Brain pericyte (primary cell): ENCODE results near the gene ZDHHC21.
A peak's percentile ranks its signal among the peaks of the same experiment; 100 is the strongest.

Experiments
- DNase-seq: peaks from one replicate; pipeline ENCODE4 v3.0.0-alpha.2; 2012; ENCODE audit warnings: low read depth, low spot score

ZDHHC21 gene

GRCh38 chr9:14616188-14616982, 76.8 kb downstream of the ZDHHC21 start:
- DNase-seq, result no peak

- DNase-seq, result peak; percentile 16
These were observed 84.7 kb downstream of the ZDHHC21 start for GRCh38 chr9:14608540-14608939.

DNA sequence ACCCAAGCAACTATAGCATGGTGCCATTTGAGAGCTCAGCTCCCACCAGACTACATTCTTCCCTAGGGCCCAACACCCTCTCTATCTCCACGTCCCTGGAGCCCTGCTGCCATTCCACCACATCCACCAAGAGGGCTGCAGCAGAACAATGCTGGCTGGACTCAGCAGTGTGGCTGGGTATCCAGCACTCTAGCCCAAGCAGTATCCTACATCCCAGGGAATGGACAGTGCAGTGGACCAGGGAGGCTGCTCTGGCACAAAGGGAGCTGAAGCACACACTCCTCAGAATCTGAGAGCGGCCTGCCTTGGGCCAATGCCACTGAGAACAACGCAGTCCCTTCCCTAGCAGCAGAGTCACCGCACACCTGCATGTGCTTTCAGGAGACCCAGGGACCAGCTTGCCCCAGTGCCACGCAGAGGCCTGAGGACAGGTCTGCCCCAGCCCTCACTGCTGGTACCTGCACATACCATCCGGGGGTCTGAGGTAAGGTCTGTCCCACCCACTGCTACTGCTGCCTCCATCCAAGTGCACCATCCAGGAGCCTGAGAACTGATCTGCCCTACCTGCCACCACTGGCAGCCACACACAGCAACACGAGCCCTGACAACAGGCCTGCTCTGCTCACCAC, 95.9 kb downstream of the ZDHHC21 start:
- DNase-seq, result no peak

- no peak for DNase-seq
These were observed 99.8 kb downstream of the ZDHHC21 start for GRCh38 chr9:14593406-14593805.

- DNase-seq, result no peak
These were observed 101.8 kb downstream of the ZDHHC21 start for GRCh38 chr9:14591411-14591810.

DNA sequence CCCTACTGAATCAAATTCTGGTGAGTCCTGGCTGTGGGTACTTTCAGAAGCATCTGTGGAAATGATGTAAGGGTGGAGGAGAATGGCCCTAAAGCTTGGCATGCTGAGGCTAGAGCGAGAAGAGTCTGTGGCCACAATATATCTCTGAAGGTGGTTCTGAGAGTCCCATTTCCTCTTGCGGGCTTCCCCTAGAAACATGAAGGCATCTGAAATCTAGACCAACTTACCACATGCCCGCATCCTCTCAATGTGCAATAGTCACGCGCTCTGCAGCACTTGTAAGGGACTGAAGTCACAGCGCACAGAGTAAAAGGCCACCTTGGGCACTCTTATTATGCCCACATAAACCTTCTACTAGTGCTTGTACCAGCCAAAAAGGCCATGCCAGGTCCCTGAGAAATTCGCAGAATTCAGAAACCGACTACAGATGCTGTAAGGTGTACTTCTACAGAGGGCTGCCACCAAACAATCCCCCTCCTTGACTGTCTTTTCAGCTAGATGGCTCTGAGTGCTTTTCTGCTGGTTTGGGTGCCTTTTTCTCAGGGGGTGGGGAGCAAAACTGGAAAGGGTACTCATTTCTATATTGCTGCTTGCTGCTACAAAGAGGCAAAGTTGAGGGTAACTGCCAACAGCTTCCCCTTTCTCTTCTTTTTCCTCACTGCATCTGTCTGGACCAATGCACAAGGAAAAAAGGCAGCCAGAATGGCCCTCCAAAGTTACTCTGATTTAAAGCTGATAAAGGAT, 107.3 kb downstream of the ZDHHC21 start:
- DNase-seq, result no peak

GRCh38 chr9:14584571-14584970, 108.7 kb downstream of the ZDHHC21 start:
- DNase-seq, result no peak

DNA sequence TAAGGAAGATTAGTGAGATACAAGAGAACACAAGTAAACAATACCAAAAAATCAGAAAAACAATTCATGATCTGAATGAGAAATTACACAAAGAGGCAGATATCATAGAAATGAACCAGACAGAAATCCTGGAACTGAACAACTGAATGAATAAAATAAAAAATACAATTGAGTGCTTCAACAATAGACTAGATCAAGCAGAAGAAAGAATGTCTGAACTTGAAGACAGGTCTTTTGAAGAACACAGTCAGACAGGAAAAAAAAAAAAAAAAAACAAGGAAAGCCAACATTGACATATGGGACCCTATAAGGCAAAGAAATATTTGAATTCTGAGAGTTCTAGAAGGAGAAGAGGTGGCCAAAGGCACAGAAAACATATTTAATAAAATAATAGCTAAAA, 115.2 kb downstream of the ZDHHC21 start:
- DNase-seq, result no peak

DNA sequence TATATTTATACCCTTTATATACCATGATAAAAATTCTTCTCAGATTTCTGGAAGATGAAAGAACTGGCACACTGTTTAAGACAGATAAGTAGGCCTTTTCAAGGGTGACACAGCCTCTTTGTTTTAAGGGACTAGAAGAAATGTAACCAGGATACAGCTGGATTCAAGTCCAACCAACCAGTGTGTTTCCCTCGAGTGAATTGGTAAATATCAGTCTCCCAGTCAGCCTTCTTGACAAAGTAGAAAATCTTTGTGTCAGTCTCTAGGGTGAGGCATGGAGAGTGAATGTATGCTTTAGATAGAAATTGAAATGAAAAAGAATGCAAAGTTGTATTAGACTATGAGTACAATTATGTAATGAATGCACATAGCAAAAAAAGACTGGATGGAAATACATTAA, 119.1 kb downstream of the ZDHHC21 start:
- DNase-seq, result no peak

DNA sequence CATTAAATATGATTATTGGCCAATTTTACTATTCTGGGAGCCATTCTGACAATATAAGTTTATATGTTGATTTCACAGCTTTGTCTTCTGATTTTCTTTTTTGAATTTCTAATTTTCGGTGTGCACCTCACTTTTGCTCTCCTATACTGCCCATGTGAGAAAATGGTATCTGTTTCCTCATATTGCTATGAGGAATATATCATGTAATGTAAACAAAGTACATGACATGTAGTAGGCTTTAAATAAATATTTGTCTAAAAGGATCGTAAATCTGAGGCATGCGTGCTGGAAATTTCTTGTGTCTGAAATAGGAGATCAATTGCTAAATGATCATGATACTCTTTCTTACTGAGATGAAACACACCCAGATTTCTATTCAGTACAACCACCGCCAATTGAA, 119.9 kb downstream of the ZDHHC21 start:
- DNase-seq, result no peak

DNA sequence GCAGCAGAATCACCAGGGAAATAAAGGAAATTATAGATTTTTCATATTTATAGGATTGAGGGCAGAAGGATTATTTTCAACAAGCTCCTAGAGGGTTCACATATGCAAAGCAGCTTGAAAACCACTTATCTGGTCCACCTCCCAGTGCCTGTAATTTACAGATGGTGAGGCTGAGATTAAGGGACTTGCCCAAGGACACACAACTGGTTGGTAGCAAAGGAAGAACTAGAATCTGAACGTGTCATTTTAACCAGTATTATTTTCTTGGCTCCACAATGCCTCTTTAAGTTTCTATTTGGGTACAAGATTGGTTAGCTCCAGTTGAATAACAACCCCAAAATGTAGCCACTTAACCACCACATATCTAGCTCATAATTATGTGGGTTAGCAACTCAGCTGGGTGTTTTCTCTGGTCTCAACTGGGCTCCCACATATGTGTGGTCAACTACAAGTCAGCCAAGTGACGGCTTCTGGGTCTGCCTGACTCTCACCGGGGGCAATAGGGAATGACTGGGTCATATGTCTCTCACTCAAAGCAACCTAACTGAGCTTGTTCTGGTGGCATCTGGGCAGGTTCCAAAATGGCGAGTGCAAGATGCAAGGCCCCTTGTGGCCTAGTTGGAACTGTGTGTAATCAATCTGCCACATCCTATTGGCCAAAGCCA, 127.7 kb downstream of the ZDHHC21 start:
- no peak for DNase-seq

GRCh38 chr9:14563902-14564624, 129.2 kb downstream of the ZDHHC21 start:
- DNase-seq, result no peak

GRCh38 chr9:14561929-14562405, 131.3 kb downstream of the ZDHHC21 start:
- DNase-seq, result no peak
